ENCODE results near the gene GORASP1.

The GORASP1 gene

GRCh38 chr3:39090922-39091321 lies 16.5 kb downstream of the GORASP1 start:
- DNase-seq (ENCODE audit: low read depth): no peak
- no peak for TF ChIP-seq CTCF (IDR thresholded peaks at IDR 0.05; ENCODE audit: control insufficient read depth, insufficient read depth, low read depth, low read length, missing control alignments)
- no peak overlapping the region for H3K4me3 ChIP-seq (ENCODE audit: control insufficient read depth, low read depth, low read length)

GRCh38 chr3:39088889-39089288 lies 18.5 kb downstream of the GORASP1 start:
- no peak overlapping the region for H3K4me3 ChIP-seq (ENCODE audit: control insufficient read depth, low read depth, low read length)
- no peak for DNase-seq (ENCODE audit: low read depth)
- TF ChIP-seq CTCF (IDR thresholded peaks at IDR 0.05; ENCODE audit: control insufficient read depth, insufficient read depth, low read depth, low read length, missing control alignments): no peak

GRCh38 chr3:39088456-39088855 lies 19.0 kb downstream of the GORASP1 start:
- no peak overlapping the region for H3K4me3 ChIP-seq (ENCODE audit: control insufficient read depth, low read depth, low read length)
- TF ChIP-seq CTCF (IDR thresholded peaks at IDR 0.05; ENCODE audit: control insufficient read depth, insufficient read depth, low read depth, low read length, missing control alignments): no peak
- DNase-seq (ENCODE audit: low read depth): no peak

- H3K4me3 ChIP-seq (ENCODE audit: control insufficient read depth, low read depth, low read length): no peak overlapping the region
- TF ChIP-seq CTCF (IDR thresholded peaks at IDR 0.05; ENCODE audit: control insufficient read depth, insufficient read depth, low read depth, low read length, missing control alignments): no peak
- DNase-seq (ENCODE audit: low read depth): no peak
These were observed 21.3 kb downstream of the GORASP1 start for GRCh38 chr3:39086144-39086543.

GRCh38 chr3:39082666-39083313 lies 24.6 kb downstream of the GORASP1 start:
- TF ChIP-seq CTCF (IDR thresholded peaks at IDR 0.05; ENCODE audit: control insufficient read depth, insufficient read depth, low read depth, low read length, missing control alignments): no peak
- no peak overlapping the region for H3K4me3 ChIP-seq (ENCODE audit: control insufficient read depth, low read depth, low read length)
- DNase-seq (ENCODE audit: low read depth): no peak

- no peak for DNase-seq (ENCODE audit: low read depth)
- H3K4me3 ChIP-seq (ENCODE audit: control insufficient read depth, low read depth, low read length): no peak overlapping the region
- TF ChIP-seq CTCF (IDR thresholded peaks at IDR 0.05; ENCODE audit: control insufficient read depth, insufficient read depth, low read depth, low read length, missing control alignments): no peak
These were observed 27.4 kb downstream of the GORASP1 start for GRCh38 chr3:39080026-39080425.

Data from AG09309 (cell line).